ENCODE results near the gene ANKLE1.
A peak's percentile ranks its signal among the peaks of the same experiment; 100 is the strongest.

The ANKLE1 gene

DNA sequence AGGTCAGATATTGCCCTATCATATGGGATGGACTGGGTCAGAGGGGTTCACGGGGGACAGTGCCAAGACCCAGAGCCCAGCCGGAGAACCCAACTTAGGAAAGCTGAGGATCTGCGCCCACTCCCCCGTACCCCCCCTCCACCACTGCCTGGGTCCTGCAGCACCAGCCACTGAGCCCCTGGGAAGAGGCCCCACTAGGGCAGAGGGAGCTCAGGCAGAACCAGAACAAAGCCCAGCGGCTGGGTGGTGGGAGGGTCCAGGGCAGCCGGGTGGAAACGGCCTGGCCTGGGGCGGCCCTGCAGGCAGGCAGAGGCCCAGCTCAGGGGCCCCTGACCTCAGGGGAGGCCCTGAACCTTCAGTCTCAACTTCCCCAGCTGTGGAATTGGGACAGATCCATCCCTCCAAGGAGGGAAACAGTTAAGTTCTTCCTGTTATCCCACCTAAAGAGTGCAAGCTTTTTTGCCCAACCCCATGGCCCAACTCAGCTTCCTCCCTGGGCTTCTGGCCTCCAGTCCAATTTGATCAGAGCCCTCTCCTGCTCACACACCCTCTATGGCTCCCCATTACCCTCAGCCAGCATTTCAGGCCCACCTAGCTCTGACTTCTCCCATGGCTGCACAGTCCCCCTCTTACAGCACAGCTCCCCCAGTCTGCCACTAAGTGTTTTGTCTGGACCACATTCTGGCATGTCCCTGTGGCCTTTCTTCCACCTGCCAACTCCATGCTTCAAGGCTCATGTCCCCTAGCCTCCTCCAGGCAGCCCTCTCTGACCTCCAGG is 39.1 kb upstream of the ANKLE1 start:
- H3K4me1 ChIP-seq (ENCODE audit: control insufficient read depth, insufficient read depth, low read length) = peaks cover 2% of the 10 kb centered on the region
- H3K27ac ChIP-seq (ENCODE audit: low read depth, low read length) = no peak overlapping the region
- no peaks in the 10 kb centered on the region for H3K27me3 ChIP-seq (ENCODE audit: control insufficient read depth, insufficient read depth, low read length)
- no peak overlapping the region for H3K9ac ChIP-seq (ENCODE audit: low read length)
- peak overlapping the region; percentile 91 for H3K4me3 ChIP-seq (ENCODE audit: low read length)
- H3K36me3 ChIP-seq (ENCODE audit: control insufficient read depth, insufficient read depth, low read length) = peaks cover 8% of the 10 kb centered on the region

DNA sequence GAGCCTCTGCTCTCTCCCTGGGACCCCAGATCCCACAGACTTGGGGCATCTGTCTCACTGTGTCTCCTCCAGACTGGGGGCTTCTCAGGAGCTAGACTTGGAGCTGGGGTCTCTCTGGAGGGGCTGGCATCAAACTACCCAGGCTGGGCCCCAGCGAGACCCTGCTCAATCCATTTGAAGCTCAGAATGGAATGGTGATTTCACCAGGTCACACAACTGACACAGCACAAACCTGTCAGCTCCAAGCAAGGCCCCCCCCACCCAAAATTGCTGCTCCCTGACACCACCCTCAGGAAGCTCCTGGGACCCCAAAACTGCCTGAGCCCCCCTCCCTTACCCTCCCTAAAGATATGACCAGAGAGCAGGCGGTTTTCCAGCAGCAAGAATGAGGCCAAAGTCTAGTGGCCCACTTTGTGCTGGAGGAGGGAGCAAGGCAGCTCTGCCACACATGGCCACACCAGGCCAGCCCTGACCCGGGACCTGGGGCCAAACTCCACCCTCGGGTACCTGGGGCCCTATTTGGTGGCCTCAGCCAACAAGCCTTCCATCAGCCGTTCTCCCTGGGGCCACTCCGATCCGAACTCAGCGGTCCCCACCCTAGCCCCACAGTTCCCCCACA is 38.4 kb upstream of the ANKLE1 start:
- H3K4me3 ChIP-seq (ENCODE audit: low read length) = peak overlapping the region; percentile 91
- H3K36me3 ChIP-seq (ENCODE audit: control insufficient read depth, insufficient read depth, low read length) = peaks cover 3% of the 10 kb centered on the region
- peaks cover 2% of the 10 kb centered on the region for H3K4me1 ChIP-seq (ENCODE audit: control insufficient read depth, insufficient read depth, low read length)
- H3K9ac ChIP-seq (ENCODE audit: low read length) = no peak overlapping the region
- H3K27ac ChIP-seq (ENCODE audit: low read depth, low read length) = peak overlapping the region; percentile 74
- H3K27me3 ChIP-seq (ENCODE audit: control insufficient read depth, insufficient read depth, low read length) = no peaks in the 10 kb centered on the region

GRCh38 chr19:17243830-17244617 is 37.7 kb upstream of the ANKLE1 start:
- Histone ChIP-seq H3K27ac (ENCODE audit: low read depth, low read length) (peak overlapping the region; percentile 74), H3K4me1 (ENCODE audit: control insufficient read depth, insufficient read depth, low read length) (peaks cover 2% of the 10 kb centered on the region), H3K9ac (ENCODE audit: low read length) (peak overlapping the region; percentile 13), H3K27me3 (ENCODE audit: control insufficient read depth, insufficient read depth, low read length) (no peaks in the 10 kb centered on the region), H3K4me3 (ENCODE audit: low read length) (peak overlapping the region; percentile 91), H3K36me3 (ENCODE audit: control insufficient read depth, insufficient read depth, low read length) (no peaks in the 10 kb centered on the region)

- H3K9ac ChIP-seq (ENCODE audit: low read length) = peak overlapping the region; percentile 13
- H3K4me1 ChIP-seq (ENCODE audit: control insufficient read depth, insufficient read depth, low read length) = peaks cover 2% of the 10 kb centered on the region
- peak overlapping the region; percentile 74 for H3K27ac ChIP-seq (ENCODE audit: low read depth, low read length)
- H3K27me3 ChIP-seq (ENCODE audit: control insufficient read depth, insufficient read depth, low read length) = no peaks in the 10 kb centered on the region
- H3K36me3 ChIP-seq (ENCODE audit: control insufficient read depth, insufficient read depth, low read length) = no peaks in the 10 kb centered on the region
- H3K4me3 ChIP-seq (ENCODE audit: low read length) = peak overlapping the region; percentile 91
Measured at GRCh38 chr19:17244618-17245534, 36.8 kb upstream of the ANKLE1 start.

- no peaks in the 10 kb centered on the region for H3K27me3 ChIP-seq (ENCODE audit: control insufficient read depth, insufficient read depth, low read length)
- H3K4me3 ChIP-seq (ENCODE audit: low read length) = peak within 1 kb of the TSS; percentile 91
- no peaks in the 10 kb centered on the region for H3K36me3 ChIP-seq (ENCODE audit: control insufficient read depth, insufficient read depth, low read length)
- peaks cover 2% of the 10 kb centered on the region for H3K4me1 ChIP-seq (ENCODE audit: control insufficient read depth, insufficient read depth, low read length)
- peak within 1 kb of the TSS; percentile 28 for H3K9ac ChIP-seq (ENCODE audit: low read length)
- H3K27ac ChIP-seq (ENCODE audit: low read depth, low read length) = peak within 1 kb of the TSS; percentile 88
Measured at GRCh38 chr19:17245535-17245984, 36.1 kb upstream of the ANKLE1 start, which contains the start of gene NR2F6. TSS of gene NR2F6 (minus strand) at chr19:17245919. CDS start at chr19:17245220, 699 bp downstream.

GRCh38 chr19:17246681-17247425 is 34.8 kb upstream of the ANKLE1 start:
- H3K4me1 ChIP-seq (ENCODE audit: control insufficient read depth, insufficient read depth, low read length) = peaks cover 2% of the 10 kb centered on the region
- no peaks in the 10 kb centered on the region for H3K36me3 ChIP-seq (ENCODE audit: control insufficient read depth, insufficient read depth, low read length)
- H3K27me3 ChIP-seq (ENCODE audit: control insufficient read depth, insufficient read depth, low read length) = no peaks in the 10 kb centered on the region
- H3K27ac ChIP-seq (ENCODE audit: low read depth, low read length) = peak overlapping the region; percentile 88
- H3K9ac ChIP-seq (ENCODE audit: low read length) = no peak overlapping the region
- H3K4me3 ChIP-seq (ENCODE audit: low read length) = peak overlapping the region; percentile 68

DNA sequence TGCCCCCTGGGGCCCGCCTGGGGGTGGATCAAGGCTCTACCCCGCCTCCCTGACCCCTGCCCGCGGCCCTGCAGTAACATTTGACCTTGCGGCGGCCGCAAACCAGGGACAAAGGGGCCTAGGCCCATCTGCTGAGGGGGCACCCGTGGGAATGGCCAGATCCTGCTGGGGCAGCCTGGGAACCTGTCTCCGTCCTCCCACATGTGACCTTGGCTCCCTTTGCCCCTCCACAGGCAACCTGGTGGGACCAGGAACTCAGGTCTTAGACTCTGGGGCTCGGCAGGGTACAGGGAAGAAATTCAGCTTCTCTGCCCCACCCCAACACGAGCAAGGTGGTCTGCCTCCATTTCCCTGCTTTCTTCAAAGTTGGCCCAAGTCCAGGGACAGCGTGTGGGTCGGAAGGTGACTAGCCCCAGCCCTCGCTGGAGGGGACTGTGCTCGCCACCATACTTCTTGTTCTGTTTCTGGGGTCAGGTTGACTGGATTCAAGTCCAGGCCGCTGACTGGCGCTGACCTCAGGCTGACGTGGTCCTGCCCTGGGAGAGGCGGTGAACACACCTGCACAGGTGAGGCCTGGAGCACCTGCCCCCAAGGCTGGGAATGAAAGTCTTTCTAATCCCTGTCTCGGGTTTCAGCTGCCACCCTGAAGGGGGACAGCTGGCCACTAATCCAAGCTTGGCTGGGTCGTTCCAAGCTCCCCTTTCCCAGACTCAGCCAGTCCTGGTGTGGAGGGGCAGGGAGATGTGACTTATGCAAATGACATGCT is 33.5 kb upstream of the ANKLE1 start:
- Histone ChIP-seq H3K27me3 (ENCODE audit: control insufficient read depth, insufficient read depth, low read length) (no peaks in the 10 kb centered on the region), H3K4me1 (ENCODE audit: control insufficient read depth, insufficient read depth, low read length) (peaks cover 2% of the 10 kb centered on the region), H3K36me3 (ENCODE audit: control insufficient read depth, insufficient read depth, low read length) (no peaks in the 10 kb centered on the region), H3K4me3 (ENCODE audit: low read length) (no peak overlapping the region), H3K9ac (ENCODE audit: low read length) (no peak overlapping the region), H3K27ac (ENCODE audit: low read depth, low read length) (no peak overlapping the region)

- Histone ChIP-seq H3K27ac (ENCODE audit: low read depth, low read length) (no peak overlapping the region), H3K27me3 (ENCODE audit: control insufficient read depth, insufficient read depth, low read length) (no peaks in the 10 kb centered on the region), H3K4me1 (ENCODE audit: control insufficient read depth, insufficient read depth, low read length) (peaks cover 2% of the 10 kb centered on the region), H3K4me3 (ENCODE audit: low read length) (no peak overlapping the region), H3K9ac (ENCODE audit: low read length) (no peak overlapping the region), H3K36me3 (ENCODE audit: control insufficient read depth, insufficient read depth, low read length) (no peaks in the 10 kb centered on the region)
Measured at GRCh38 chr19:17249887-17250548, 31.7 kb upstream of the ANKLE1 start.

- no peaks in the 10 kb centered on the region for H3K36me3 ChIP-seq (ENCODE audit: control insufficient read depth, insufficient read depth, low read length)
- no peak overlapping the region for H3K4me3 ChIP-seq (ENCODE audit: low read length)
- H3K27me3 ChIP-seq (ENCODE audit: control insufficient read depth, insufficient read depth, low read length) = no peaks in the 10 kb centered on the region
- H3K9ac ChIP-seq (ENCODE audit: low read length) = no peak overlapping the region
- no peaks in the 10 kb centered on the region for H3K4me1 ChIP-seq (ENCODE audit: control insufficient read depth, insufficient read depth, low read length)
- no peak overlapping the region for H3K27ac ChIP-seq (ENCODE audit: low read depth, low read length)
Measured at GRCh38 chr19:17254636-17255035, 27.1 kb upstream of the ANKLE1 start.

DNA sequence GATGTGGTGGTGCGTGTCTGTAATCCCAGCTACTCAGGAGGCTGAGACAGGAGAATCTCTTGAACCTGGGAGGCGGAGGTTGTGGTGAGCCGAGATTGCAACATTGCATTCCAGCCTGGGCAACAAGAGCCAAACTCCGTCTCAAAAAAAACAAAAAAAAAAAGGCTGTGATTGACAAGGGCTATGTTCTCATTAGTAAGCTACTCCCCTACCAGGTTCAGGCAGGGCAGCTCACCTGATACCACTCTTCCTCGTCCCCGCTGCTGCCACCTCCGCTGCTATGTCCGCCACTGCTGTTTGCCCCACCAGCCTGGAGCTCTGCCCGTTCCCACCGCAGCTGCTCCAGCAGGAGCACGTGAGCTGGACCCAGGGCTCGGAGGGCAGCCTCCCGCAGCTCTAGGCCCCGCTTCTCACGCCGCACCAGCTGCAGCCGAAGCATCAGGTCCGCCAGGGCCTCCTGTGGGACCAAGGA is 26.5 kb upstream of the ANKLE1 start:
- H3K27me3 ChIP-seq (ENCODE audit: control insufficient read depth, insufficient read depth, low read length) = no peaks in the 10 kb centered on the region
- no peak overlapping the region for H3K9ac ChIP-seq (ENCODE audit: low read length)
- no peaks in the 10 kb centered on the region for H3K36me3 ChIP-seq (ENCODE audit: control insufficient read depth, insufficient read depth, low read length)
- no peak overlapping the region for H3K27ac ChIP-seq (ENCODE audit: low read depth, low read length)
- no peak overlapping the region for H3K4me3 ChIP-seq (ENCODE audit: low read length)
- H3K4me1 ChIP-seq (ENCODE audit: control insufficient read depth, insufficient read depth, low read length) = no peaks in the 10 kb centered on the region
